NB4 (cell line): Measurements from ENCODE around the gene RAB11A.

Experiments
- DNase-seq: peaks from one replicate; pipeline ENCODE4 v3.0.0; 2010; ENCODE audit warnings: low read depth
- H3K4me3 ChIP-seq: one replicate; pipeline ENCODE4 v1.5.1; 2011; ENCODE audit warnings: mild to moderate bottlenecking, low read depth, low read length, moderate library complexity
- CTCF ChIP-seq: IDR thresholded peaks from one replicate; pipeline ENCODE4 v1.5.1; 2012; ENCODE audit warnings: low read depth, low read length
- MAX ChIP-seq: IDR thresholded peaks from 2 replicates; pipeline ENCODE4 v1.6.1; 2011; ENCODE audit warnings: low read depth, low read length
- MYC ChIP-seq: IDR thresholded peaks from 2 replicates; pipeline ENCODE4 v1.6.1; 2011; ENCODE audit warnings: low read depth, low read length
- POLR2A ChIP-seq: IDR thresholded peaks from 2 replicates; pipeline ENCODE4 v1.6.1; 2011; ENCODE audit warnings: mild to moderate bottlenecking; ENCODE audit not compliant: insufficient read length; ENCODE audit errors: extremely low read depth

RAB11A gene

DNA sequence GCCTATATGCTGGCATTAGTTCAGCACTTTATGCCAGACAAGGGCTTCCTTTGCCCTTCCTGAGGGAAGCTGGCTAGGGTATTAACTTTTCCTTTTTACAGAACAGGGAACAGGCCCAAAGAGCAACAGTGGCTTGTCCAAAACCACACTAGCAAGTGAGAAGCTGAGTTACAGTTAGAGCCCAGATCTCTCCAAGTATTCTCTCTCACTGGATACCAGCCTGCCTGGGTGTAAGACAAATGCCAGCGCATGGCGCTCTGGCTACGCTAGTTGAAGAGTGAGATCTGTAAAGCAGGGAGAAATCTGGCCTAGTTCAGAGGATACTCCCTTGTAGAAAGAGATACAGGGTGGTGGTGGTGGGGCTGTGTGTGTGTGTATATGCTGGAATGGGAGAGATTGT, 38.4 kb downstream of the RAB11A start:
- H3K4me3 ChIP-seq = no peak overlapping the region
- no peak for DNase-seq
- TF ChIP-seq MAX = no peak
- TF ChIP-seq POLR2A = no peak
- no peak for TF ChIP-seq CTCF
- TF ChIP-seq MYC = no peak

DNA sequence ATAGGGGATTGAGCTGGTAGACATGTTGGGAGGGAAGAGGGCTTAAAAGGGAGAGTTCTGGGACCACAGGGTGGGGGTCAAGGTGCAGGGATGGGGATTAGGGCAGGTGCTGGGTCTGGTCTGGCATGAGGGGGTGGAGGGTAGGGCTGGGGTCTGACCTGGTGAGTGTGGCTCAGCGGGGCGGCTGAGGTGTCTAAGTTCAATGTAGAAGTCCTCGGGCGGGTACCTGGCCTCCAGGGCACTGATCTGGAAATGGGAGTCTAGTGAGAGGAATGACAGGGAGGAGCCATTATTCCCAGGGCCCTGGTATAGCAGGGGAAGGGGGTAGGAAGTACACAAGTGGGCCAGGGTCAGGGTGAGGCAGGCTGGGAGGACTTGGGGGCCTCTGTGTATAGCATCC, 39.6 kb downstream of the RAB11A start:
- H3K4me3 ChIP-seq = no peak overlapping the region
- TF ChIP-seq CTCF (no peak), MYC (no peak), POLR2A (no peak), MAX (no peak)
- DNase-seq = no peak

DNA sequence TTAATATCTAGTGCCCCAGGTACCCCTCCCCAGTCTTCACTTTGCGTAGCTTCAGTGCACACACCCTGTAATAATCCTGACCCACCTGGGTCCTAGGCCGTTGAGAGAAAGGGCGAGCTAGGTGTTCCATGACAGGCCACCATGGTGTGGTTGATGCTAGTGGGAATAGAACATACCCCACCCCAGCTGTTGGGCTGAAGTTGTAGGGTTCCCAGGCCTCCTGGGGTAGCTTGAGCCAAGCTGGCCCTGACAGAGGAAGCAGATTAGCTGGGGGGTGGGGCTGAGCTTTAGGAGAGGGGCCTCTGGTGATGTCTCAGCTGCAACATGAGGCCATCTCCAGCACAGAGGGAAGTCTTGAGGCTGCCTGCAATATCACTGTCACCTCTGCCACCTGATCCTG, 40.5 kb downstream of the RAB11A start:
- TF ChIP-seq POLR2A = no peak
- TF ChIP-seq CTCF = no peak
- no peak for TF ChIP-seq MYC
- no peak for TF ChIP-seq MAX
- DNase-seq = no peak
- H3K4me3 ChIP-seq = no peak overlapping the region

DNA sequence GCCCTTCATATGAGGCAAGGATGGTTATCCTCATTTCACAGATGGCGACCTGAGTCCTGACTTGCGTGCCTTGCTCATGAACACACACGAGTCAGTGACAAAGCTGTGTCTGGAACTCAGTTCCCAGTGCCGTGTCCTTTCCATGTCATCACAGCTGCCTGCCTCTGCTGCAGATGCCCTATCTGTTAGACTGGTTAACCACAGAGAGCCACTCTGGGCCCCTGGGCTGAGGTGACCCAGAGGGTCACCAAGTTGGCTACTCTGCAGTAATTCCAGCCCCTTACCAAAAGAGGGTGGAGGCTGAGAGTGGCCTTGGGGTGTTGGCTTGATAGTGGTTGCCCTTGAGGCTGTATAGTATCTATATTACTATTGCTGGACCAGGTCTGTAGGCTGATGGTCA, 41.0 kb downstream of the RAB11A start:
- no peak for DNase-seq
- TF ChIP-seq CTCF (no peak), MAX (no peak), MYC (no peak)
- no peak overlapping the region for H3K4me3 ChIP-seq

DNA sequence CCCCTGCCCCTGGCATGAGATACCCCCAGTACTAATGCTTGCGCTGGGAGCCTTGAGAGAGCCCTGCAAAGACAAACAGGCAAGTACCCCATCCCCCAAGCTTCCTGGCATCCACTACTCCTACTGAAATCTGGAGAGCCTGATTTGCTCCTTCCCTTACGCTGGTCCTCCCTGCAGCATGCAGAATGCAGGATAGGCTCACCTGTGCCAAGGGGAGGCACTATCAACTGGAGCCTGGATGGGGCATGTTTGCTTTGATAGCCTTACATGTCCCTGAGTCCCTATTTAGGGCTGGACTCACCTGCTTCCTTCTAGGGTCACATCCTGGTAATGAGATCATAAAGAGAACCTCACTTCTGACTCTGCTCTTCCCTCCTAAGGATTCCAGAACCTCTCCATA, 42.9 kb downstream of the RAB11A start:
- H3K4me3 ChIP-seq = no peak overlapping the region
- TF ChIP-seq MAX (no peak), MYC (no peak)

DNA sequence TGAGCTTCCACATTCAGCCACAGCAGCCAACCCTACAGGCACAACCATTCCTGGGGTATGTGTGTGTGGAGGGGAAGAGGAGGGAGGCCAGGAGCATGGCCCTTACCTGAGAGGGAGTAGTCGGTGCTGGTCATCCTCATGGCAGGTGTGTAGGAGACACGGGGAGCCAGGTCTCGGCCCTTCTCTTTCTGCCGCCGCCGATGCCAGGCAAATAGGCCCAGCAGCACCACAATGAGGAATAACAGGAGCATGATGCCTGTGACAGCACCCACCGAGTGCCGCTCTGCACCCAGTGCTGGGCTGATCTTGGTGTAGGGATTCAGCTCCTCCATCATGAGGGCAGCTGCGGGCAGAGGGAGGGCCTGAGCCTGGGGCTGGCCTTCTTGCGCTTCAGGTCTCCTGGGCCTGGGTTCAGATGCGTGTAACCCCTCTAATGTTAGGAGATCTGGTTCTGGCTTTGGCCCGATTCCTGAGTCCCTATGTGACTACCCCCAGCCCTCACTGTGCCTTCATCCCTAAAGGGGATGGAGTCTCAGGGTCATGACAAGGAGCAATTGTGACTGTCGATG, 44.4 kb downstream of the RAB11A start:
- no peak for DNase-seq
- no peak overlapping the region for H3K4me3 ChIP-seq
- no peak for TF ChIP-seq MYC
- no peak for TF ChIP-seq POLR2A
- TF ChIP-seq MAX = no peak
- no peak for TF ChIP-seq CTCF

More for the DNA sequence above, 42.9 kb downstream of the RAB11A start:
- no peak for DNase-seq
